Upper lobe of left lung (tissue), 6 donors: ENCODE data around the gene SLC25A28. TPM values are rescaled to one million over a fixed set of nuclear protein-coding genes. Genes with fewer than 3 reads are reported as not detected.

Source experiments
- ATAC-seq, 2 donors: fragments of 200-7000 bp; cut with Tn5 transposase; one replicate each; pipeline ENCODE4 v1.9.1; 2022; ENCODE audit warnings: mild to moderate bottlenecking in 2 of 2, moderate library complexity in 2 of 2; ENCODE audit not compliant: low FRiP score in 2 of 2
- DNase-seq, 2 donors: peaks; one replicate each; pipeline ENCODE4 v3.0.0-alpha.2; 2019 to 2020
- H3K27ac ChIP-seq, 4 donors: fragments of 200-600 bp; sonication (generic); one replicate each; pipeline ENCODE4 v1.5.1; 2016 to 2019
- H3K27me3 ChIP-seq, 4 donors: fragments of 200-600 bp; sonication (generic); one replicate each; pipeline ENCODE4 v1.5.1; 2017 to 2019
- H3K36me3 ChIP-seq, 4 donors: fragments of 200-600 bp; sonication (generic); one replicate each; pipeline ENCODE4 v1.5.1; 2016 to 2019
- H3K4me1 ChIP-seq, 4 donors: fragments of 200-600 bp; sonication (generic); one replicate each; pipeline ENCODE4 v1.5.1; 2018 to 2019
- H3K4me3 ChIP-seq, 4 donors: fragments of 200-600 bp; sonication (generic); one replicate each; pipeline ENCODE4 v1.5.1; 2017 to 2019; ENCODE audit warnings: mild to moderate bottlenecking in 2 of 4, moderate library complexity in 1 of 4
- H3K9me3 ChIP-seq, 4 donors: fragments of 200-600 bp; sonication (generic); one replicate each; pipeline ENCODE4 v1.5.1; 2018 to 2019
- EP300 ChIP-seq, 4 donors: sonication (generic); formaldehyde crosslinking; IDR thresholded peaks; one replicate each; pipeline ENCODE4 v1.5.1; 2017; ENCODE audit warnings: antibody characterized with exemption in 4 of 4, control low read depth in 2 of 4
- POLR2A ChIP-seq, 4 donors: fragments of 450-650 bp; IDR thresholded peaks; one replicate each; pipeline ENCODE4 v1.5.1; 2016 to 2017; ENCODE audit warnings: antibody characterized with exemption in 4 of 4, mild to moderate bottlenecking in 2 of 4
- POLR2AphosphoS5 ChIP-seq, 2 donors: sonication (generic); formaldehyde crosslinking; IDR thresholded peaks; one replicate each; pipeline ENCODE4 v1.5.1; 2017; ENCODE audit warnings: antibody characterized with exemption in 2 of 2
- WGBS, 2 donors: methylation state at CpG; one replicate each; pipeline ENCODE4 v1.1.5; 2017 to 2018; 5-methylcytosine and 5-hydroxymethylcytosine counted together
- total RNA-seq, 6 donors: library from RNA; depleted of rRNA in 4 of 6; stranded (reverse); fragments of >200 nt in 4 of 6; gene quantifications; one replicate each; pipeline versions ENCODE4 v1.1.0 to v1.2.1, GENCODE V29; 2016 to 2021
- TF ChIP-seq, protein P1 (sequence below), 6 experiments: fragments of 450-650 bp in 4 of 6; fragments of 200-600 bp in 2 of 6; sonication (generic) in 2 of 6; IDR thresholded peaks; one replicate each; pipeline ENCODE4 v1.5.1; 2016 to 2019; ENCODE audit warnings: antibody characterized with exemption in 6 of 6
- donor health status: DM: no; HTN: no; CAD: no; lungs with moderate emphysema.
- donor health status: DM: no; HTN: yes; CAD: no; lungs with severe emphysema.

Gene SLC25A28
- total RNA-seq, 6 donors from 2014 or later: 25.7 to 53.4 (median 45.3) TPM

DNA sequence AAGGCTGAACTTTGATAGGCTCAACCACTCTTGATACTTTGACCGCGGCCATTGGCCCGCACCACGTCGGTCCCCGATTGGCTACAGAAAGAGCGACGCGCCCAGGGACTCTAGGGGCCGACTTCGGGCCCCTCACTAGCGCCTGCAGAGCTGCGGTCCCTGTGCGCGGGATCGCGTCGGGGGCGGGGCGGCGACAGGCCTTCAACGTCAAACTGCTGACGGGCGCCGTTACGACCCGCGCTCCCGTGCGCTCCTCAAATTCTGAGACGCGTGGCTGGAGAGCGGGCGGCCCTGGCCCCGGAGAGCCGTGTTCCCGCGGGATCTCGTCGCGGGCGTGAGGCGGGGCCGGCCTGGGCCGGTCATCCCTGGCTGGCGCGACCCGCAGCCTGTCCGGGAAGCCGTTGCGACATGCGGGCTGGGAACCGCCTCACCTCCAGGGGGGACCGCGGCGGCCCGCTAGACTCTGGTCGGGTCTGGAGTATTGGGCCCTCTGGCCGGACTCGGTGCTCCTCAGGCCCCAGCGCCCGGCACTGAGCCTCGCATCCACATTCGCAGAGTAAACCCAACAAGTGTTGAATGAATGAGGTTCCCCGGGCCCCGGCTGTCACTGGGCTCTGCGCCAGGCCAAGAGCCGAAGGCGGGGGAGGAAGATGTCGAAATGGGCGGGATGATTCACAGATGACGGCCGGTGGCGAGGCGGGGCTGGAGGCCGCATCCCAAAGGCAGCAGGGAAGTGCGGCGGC is 643 bp upstream of the SLC25A28 start:
- Histone ChIP-seq H3K27me3 (no peaks in the 10 kb centered on the region), H3K4me1 (peaks cover 34 to 39% (median 35%) of the 10 kb centered on the region in 4 donors), H3K36me3 (no peaks in the 10 kb centered on the region), H3K27ac (peak overlapping the region; percentile 94 to 98 (median 96)), H3K9me3 (no peaks in the 10 kb centered on the region), H3K4me3 (peak overlapping the region; percentile 55 to 95 (median 80))
- peak; percentile 95 to 98 for DNase-seq
- WGBS, 2 donors: 0% methylated on average over 13 to 78 of the region's 78 CpGs
- TF ChIP-seq POLR2A (IDR thresholded peaks at IDR 0.05) (peak; percentile 29 to 92 (median 78)), POLR2AphosphoS5 (IDR thresholded peaks at IDR 0.05) (peak; percentile 93 to 96), EP300 (IDR thresholded peaks at IDR 0.05) (peak in 3 of 4 donors; percentile 9 to 82 (median 56))
- TF ChIP-seq, protein P1, sequence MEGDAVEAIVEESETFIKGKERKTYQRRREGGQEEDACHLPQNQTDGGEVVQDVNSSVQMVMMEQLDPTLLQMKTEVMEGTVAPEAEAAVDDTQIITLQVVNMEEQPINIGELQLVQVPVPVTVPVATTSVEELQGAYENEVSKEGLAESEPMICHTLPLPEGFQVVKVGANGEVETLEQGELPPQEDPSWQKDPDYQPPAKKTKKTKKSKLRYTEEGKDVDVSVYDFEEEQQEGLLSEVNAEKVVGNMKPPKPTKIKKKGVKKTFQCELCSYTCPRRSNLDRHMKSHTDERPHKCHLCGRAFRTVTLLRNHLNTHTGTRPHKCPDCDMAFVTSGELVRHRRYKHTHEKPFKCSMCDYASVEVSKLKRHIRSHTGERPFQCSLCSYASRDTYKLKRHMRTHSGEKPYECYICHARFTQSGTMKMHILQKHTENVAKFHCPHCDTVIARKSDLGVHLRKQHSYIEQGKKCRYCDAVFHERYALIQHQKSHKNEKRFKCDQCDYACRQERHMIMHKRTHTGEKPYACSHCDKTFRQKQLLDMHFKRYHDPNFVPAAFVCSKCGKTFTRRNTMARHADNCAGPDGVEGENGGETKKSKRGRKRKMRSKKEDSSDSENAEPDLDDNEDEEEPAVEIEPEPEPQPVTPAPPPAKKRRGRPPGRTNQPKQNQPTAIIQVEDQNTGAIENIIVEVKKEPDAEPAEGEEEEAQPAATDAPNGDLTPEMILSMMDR (IDR thresholded peaks at IDR 0.05): peak in 4 of 6 experiments; percentile 5 to 51 (median 34)
- peak; percentile 95 to 97 for ATAC-seq

DNA sequence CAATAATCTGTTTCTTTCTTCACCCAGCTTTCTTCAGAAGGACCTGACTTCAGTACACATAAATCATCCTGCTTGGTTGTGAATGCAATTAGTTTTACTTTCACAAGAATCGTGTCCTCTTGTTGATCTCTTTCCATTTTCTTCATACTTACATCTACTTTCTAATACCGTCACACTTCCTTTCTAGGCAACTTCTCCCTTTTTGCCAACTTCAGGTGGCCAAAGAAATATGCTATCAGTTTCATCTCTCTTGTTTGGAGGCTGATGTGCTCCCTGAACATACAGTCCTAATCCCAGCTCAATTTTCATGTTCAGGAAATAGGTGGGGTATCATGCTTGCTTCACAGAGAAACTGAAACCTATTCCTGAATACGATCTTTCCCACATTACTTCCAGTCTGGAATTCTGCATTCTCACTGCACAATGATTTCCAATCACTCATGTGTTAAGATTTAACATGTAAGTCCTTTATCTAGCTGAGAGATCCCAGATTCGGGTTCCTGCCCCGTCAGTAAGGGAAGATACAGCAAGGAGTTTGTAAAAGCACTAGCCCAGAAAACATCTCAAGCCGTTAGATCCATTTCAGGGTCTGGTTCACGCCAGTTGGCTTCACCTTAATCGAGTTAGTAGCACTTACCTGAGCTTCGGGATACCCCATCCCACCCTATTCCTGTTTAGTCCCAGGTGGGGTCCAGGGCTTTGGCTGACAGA is 994 bp downstream of the SLC25A28 start:
- Histone ChIP-seq H3K27ac (peak overlapping the region; percentile 94 to 98 (median 96)), H3K4me1 (peaks cover 35 to 39% (median 36%) of the 10 kb centered on the region in 4 donors), H3K4me3 (peak overlapping the region; percentile 67 to 95 (median 80)), H3K9me3 (no peaks in the 10 kb centered on the region), H3K36me3 (peaks cover 0 to 13% (median 1%) of the 10 kb centered on the region in 4 donors), H3K27me3 (no peaks in the 10 kb centered on the region)
- no peak for DNase-seq
- 1 to 3% methylated on average over 9 of the region's 9 CpGs for WGBS, 2 donors
- TF ChIP-seq EP300 (IDR thresholded peaks at IDR 0.05) (peak in 2 of 4 donors; percentile 27 to 29), POLR2AphosphoS5 (IDR thresholded peaks at IDR 0.05) (peak in 1 of 2 donors; percentile 11), POLR2A (IDR thresholded peaks at IDR 0.05) (peak in 1 of 4 donors; percentile 18)
- TF ChIP-seq, protein P1 (IDR thresholded peaks at IDR 0.05): no peak
- ATAC-seq: no peak

DNA sequence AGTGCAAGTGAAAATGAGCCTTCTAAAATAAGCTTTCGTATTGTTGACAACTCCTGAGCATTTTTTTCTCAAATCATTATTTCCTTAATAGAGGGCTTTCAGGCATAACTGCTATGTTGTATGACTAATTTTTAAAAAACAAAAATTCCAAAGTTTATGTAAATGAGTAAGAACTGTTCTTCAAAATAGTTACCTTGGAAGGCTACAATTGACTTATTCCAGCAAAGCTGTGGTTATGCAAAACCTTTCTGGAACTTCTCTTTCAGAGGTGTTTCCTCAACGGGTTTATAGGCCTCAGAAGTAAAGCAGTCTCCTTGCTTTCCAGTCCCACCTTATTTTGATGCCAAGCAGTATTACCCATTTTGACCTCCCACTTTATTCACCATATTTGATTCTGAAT is 2.5 kb downstream of the SLC25A28 start:
- Histone ChIP-seq H3K4me1 (peaks cover 35 to 39% (median 36%) of the 10 kb centered on the region in 4 donors), H3K27me3 (no peaks in the 10 kb centered on the region), H3K36me3 (peaks cover 0 to 28% (median 10%) of the 10 kb centered on the region in 4 donors), H3K9me3 (no peaks in the 10 kb centered on the region), H3K4me3 (peak overlapping the region in 1 of 4 donors; percentile 95), H3K27ac (peak overlapping the region in 1 of 4 donors; percentile 44)
- TF ChIP-seq POLR2AphosphoS5 (IDR thresholded peaks at IDR 0.05): no peak
- TF ChIP-seq POLR2A (IDR thresholded peaks at IDR 0.05): no peak
- TF ChIP-seq EP300 (IDR thresholded peaks at IDR 0.05): no peak
- TF ChIP-seq, protein P1 (IDR thresholded peaks at IDR 0.05): no peak
- no peak for ATAC-seq
- DNase-seq: no peak
- 50 to 60% methylated on average over 2 of the region's 2 CpGs for WGBS, 2 donors

DNA sequence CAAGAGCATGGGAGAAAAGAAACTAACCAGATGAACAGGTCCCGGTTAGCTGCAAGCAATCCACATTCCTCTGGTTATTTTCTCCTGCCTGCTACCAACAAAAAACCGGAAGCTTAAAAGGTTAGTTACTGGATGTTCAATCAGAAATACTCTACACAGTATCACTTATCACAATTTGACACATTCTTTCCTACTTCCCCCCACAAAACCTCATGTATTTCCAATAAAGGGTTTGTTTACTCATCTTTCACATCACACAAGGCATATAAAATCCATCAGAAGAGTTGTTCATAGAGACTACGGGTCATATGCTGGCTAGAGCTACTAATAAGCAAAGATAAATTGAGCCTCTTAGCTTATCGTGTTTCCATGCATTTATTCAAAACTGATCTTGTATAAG is 4.8 kb downstream of the SLC25A28 start:
- Histone ChIP-seq H3K27ac (no peak overlapping the region), H3K4me1 (peaks cover 28 to 30% (median 28%) of the 10 kb centered on the region in 4 donors), H3K9me3 (no peaks in the 10 kb centered on the region), H3K4me3 (no peak overlapping the region), H3K27me3 (no peaks in the 10 kb centered on the region), H3K36me3 (peaks cover 0 to 50% (median 19%) of the 10 kb centered on the region in 4 donors)
- WGBS, 2 donors: 55 to 74% methylated on average over 4 of the region's 4 CpGs
- ATAC-seq: no peak
- no peak for DNase-seq
- TF ChIP-seq, protein P1 (IDR thresholded peaks at IDR 0.05): no peak
- TF ChIP-seq POLR2AphosphoS5 (IDR thresholded peaks at IDR 0.05): no peak
- TF ChIP-seq POLR2A (IDR thresholded peaks at IDR 0.05): no peak
- TF ChIP-seq EP300 (IDR thresholded peaks at IDR 0.05): no peak
